Stimulated activated CD4-positive, alpha-beta T cell treated with anti-CD3 and anti-CD28 coated beads, TNF-alpha, amount 100 ng/mL, for 4 hours (primary cell): ENCODE measurements around the gene PLEKHB1.
A peak's percentile ranks its signal among the peaks of the same experiment; 100 is the strongest.

Experiments
- DNase-seq, 3 experiments: peaks; one replicate each; pipeline ENCODE4 v3.0.0-alpha.2; 2020; ENCODE audit warnings: low read depth in 3 of 3

PLEKHB1 gene

GRCh38 chr11:73645972-73646631 is at the start of gene PLEKHB1:
TSS of gene PLEKHB1 (plus strand) at chr11:73646581. CDS start at chr11:73646609, 28 bp downstream.
- no peak for DNase-seq

- DNase-seq, result peak in 2 of 3 experiments; percentile 0 to 1
Measured at GRCh38 chr11:73597336-73597955, 48.9 kb upstream of the PLEKHB1 start.

GRCh38 chr11:73597956-73598718 is 48.2 kb upstream of the PLEKHB1 start, which contains the start of gene FAM168A:
TSS of gene FAM168A (minus strand) at chr11:73598112. CDS start at chr11:73468474, 129,638 bp downstream.
- DNase-seq, result peak; percentile 83 to 89 (median 86)

GRCh38 chr11:73598719-73599379 is 47.5 kb upstream of the PLEKHB1 start:
- no peak for DNase-seq

GRCh38 chr11:73612601-73613140 is 33.7 kb upstream of the PLEKHB1 start:
- DNase-seq, result no peak

GRCh38 chr11:73614591-73614990 is 31.8 kb upstream of the PLEKHB1 start:
- no peak for DNase-seq

GRCh38 chr11:73622926-73623593 is 23.3 kb upstream of the PLEKHB1 start:
- no peak for DNase-seq

GRCh38 chr11:73623686-73624085 is 22.7 kb upstream of the PLEKHB1 start:
- no peak for DNase-seq

- DNase-seq, result peak; percentile 32 to 55 (median 53)
Measured at GRCh38 chr11:73625696-73626318, 20.6 kb upstream of the PLEKHB1 start.

- DNase-seq, result no peak
Measured at GRCh38 chr11:73629907-73630306, 16.5 kb upstream of the PLEKHB1 start.

GRCh38 chr11:73632996-73633395 is 13.4 kb upstream of the PLEKHB1 start:
- DNase-seq, result no peak

GRCh38 chr11:73633999-73634398 is 12.4 kb upstream of the PLEKHB1 start:
- DNase-seq, result no peak

GRCh38 chr11:73635721-73636120 is 10.7 kb upstream of the PLEKHB1 start:
- no peak for DNase-seq

GRCh38 chr11:73636249-73636648 is 10.1 kb upstream of the PLEKHB1 start:
- no peak for DNase-seq

GRCh38 chr11:73637012-73637411 is 9.4 kb upstream of the PLEKHB1 start:
- DNase-seq, result no peak

- DNase-seq, result no peak
Measured at GRCh38 chr11:73640592-73640991, 5.8 kb upstream of the PLEKHB1 start.

GRCh38 chr11:73641668-73642067 is 4.7 kb upstream of the PLEKHB1 start:
- no peak for DNase-seq

GRCh38 chr11:73645121-73645969 is 1.0 kb upstream of the PLEKHB1 start:
- DNase-seq, result no peak

GRCh38 chr11:73647459-73648100 is 1.2 kb downstream of the PLEKHB1 start:
- peak; percentile 80 to 88 (median 83) for DNase-seq
